GM12878 (cell line): ENCODE results near the gene SNRPN. TPM values are rescaled to one million over a fixed set of nuclear protein-coding genes. Genes with fewer than 3 reads are reported as not detected.
"Not testable (repeated sequence)": the region's sequence is repeated elsewhere in the genome, so short reads cannot be mapped to it uniquely, and the experiment has no call there.

ENCODE experiments used
- ATAC-seq: fragments of 200-7000 bp; cut with Tn5 transposase; 3 replicates; pipeline ENCODE4 v1.9.1; 2020; ENCODE audit warnings: mild to moderate bottlenecking, moderate library complexity
- BruUV-seq: library from RNA; stranded (reverse); fragments of 400-500 nt; replicated peaks from 2 replicates; lab custom pipeline; 2021; lab: Mats Ljungman, UMichigan
- CTCF ChIA-PET: fragments of 300-600 bp; sonication (Branson Sonifier 250); formaldehyde crosslinking; extraction: SDS; loops from one replicate; lab custom pipeline; 2021; ENCODE audit warnings: inconsistent platforms; lab: Yijun Ruan, JAX
- POLR2A ChIA-PET: fragments of 350-600 bp; formaldehyde crosslinking; extraction: SDS; loops from one replicate; lab custom pipeline; 2021; ENCODE audit warnings: inconsistent platforms; lab: Charles Lee
- RAD21 ChIA-PET: fragments of 300-600 bp; sonication (Branson Sonifier 250); formaldehyde crosslinking; loops from one replicate; lab custom pipeline; 2023; ENCODE audit warnings: antibody characterized with exemption; ENCODE audit not compliant: unreplicated experiment; lab: Charles Lee
- SMC1A ChIA-PET: fragments of 300-600 bp; sonication (Branson Sonifier 250); formaldehyde crosslinking; loops from one replicate; lab custom pipeline; 2023; ENCODE audit not compliant: unreplicated experiment, uncharacterized antibody; lab: Charles Lee
- DNase-seq: peaks from one replicate; pipeline ENCODE4 v3.0.0-alpha.2; 2011; ENCODE audit warnings: low read depth, low spot score
- FAIRE-seq: peaks from 3 replicates; lab custom pipeline; 2011; peaks lifted over from hg19 to GRCh38; lab: Jason Lieb, UNC
- H2AFZ ChIP-seq: 2 replicates; pipeline ENCODE4 v1.6.0; 2011; ENCODE audit warnings: low read depth, low read length, control low read depth; ENCODE audit not compliant: control insufficient read depth
- H3K27ac ChIP-seq: 2 replicates; pipeline ENCODE4 v1.5.1; 2011; ENCODE audit warnings: control low read depth; ENCODE audit not compliant: control insufficient read depth, insufficient read depth
- H3K27me3 ChIP-seq, 2 experiments: replicated peaks in 1 of 2; 2 replicates each; pipeline versions ENCODE4 v1.6.0 to v1.6.1; 2011; ENCODE audit warnings: low read length in 1 of 2; ENCODE audit not compliant: control insufficient read depth in 2 of 2, insufficient read depth in 2 of 2
- H3K36me3 ChIP-seq, 2 experiments: 2 replicates each; pipeline ENCODE4 v1.5.1; 2011; ENCODE audit warnings: low read length in 1 of 2; ENCODE audit not compliant: control insufficient read depth in 2 of 2, insufficient read depth in 2 of 2
- H3K4me1 ChIP-seq: 2 replicates; pipeline ENCODE4 v1.6.1; 2011; ENCODE audit warnings: mild to moderate bottlenecking, low read length, moderate library complexity, mixed read lengths; ENCODE audit not compliant: control insufficient read depth, insufficient read depth
- H3K4me2 ChIP-seq: 2 replicates; pipeline ENCODE4 v1.6.0; 2011; ENCODE audit warnings: control low read depth; ENCODE audit not compliant: control insufficient read depth, insufficient read depth
- H3K4me3 ChIP-seq: fragments of 200-600 bp; sonication (generic); 2 replicates; pipeline ENCODE4 v1.5.1; 2016
- H3K79me2 ChIP-seq: 2 replicates; pipeline ENCODE4 v1.6.0; 2011; ENCODE audit warnings: low read length; ENCODE audit not compliant: control insufficient read depth, insufficient read depth
- H3K9ac ChIP-seq: 2 replicates; pipeline ENCODE4 v1.8.0; 2011; ENCODE audit warnings: low read length, control low read depth, mixed read lengths; ENCODE audit not compliant: control insufficient read depth, insufficient read depth
- H3K9me3 ChIP-seq: replicated peaks from 3 replicates; pipeline ENCODE4 v1.5.1; 2011; ENCODE audit warnings: mild to moderate bottlenecking, low read length; ENCODE audit not compliant: control insufficient read depth, insufficient read depth
- H4K20me1 ChIP-seq: 2 replicates; pipeline ENCODE4 v1.6.0; 2011; ENCODE audit not compliant: control insufficient read depth, insufficient read depth
- BRCA1 ChIP-seq: IDR thresholded peaks from 2 replicates; pipeline ENCODE4 v1.6.1; 2011; ENCODE audit warnings: low read depth, low read length, improper control_type of control experiment
- EGR1 ChIP-seq, 2 experiments: IDR thresholded peaks; 1 replicate in 1 of 2; 2 replicates in 1 of 2; pipeline ENCODE4 v1.6.1; 2011 to 2012; ENCODE audit warnings: low read depth in 2 of 2, low read length in 2 of 2, borderline replicate concordance in 1 of 2, mild to moderate bottlenecking in 1 of 2, moderate library complexity in 1 of 2
- ETV6 ChIP-seq, 2 experiments: fragments of 450-650 bp in 1 of 2; IDR thresholded peaks in 1 of 2; conservative IDR thresholded peaks in 1 of 2; 2 replicates each; pipeline ENCODE4 v1.6.1; 2014; ENCODE audit warnings: antibody characterized with exemption in 1 of 2, borderline replicate concordance in 1 of 2, low read depth in 1 of 2, mild to moderate bottlenecking in 1 of 2, moderate library complexity in 1 of 2
- NFYB ChIP-seq: IDR thresholded peaks from 2 replicates; pipeline ENCODE4 v1.6.1; 2011; ENCODE audit warnings: low read depth, mild to moderate bottlenecking, low read length, improper control_type of control experiment, moderate library complexity; ENCODE audit not compliant: insufficient read depth
- TARDBP ChIP-seq: IDR thresholded peaks from 2 replicates; pipeline ENCODE4 v1.6.1; 2016; ENCODE audit warnings: borderline replicate concordance
- whole genome bisulfite sequencing: methylation state at CpG from one replicate; pipeline ENCODE4 v1.1.6; 2016; ENCODE audit warnings: low lambda C conversion rate; ENCODE audit not compliant: insufficient replicate concordance, insufficient coverage; ENCODE audit errors: missing lambda C conversion rate; 5-methylcytosine and 5-hydroxymethylcytosine counted together
- in situ Hi-C: fragments of 300-500 bp; cut with MboI; formaldehyde crosslinking; loops from 9 replicates; pipeline ENCODE4 v1.14.3; 2018; ENCODE audit warnings: mixed read lengths
- intact Hi-C: fragments of 100-400 bp; cut with micrococcal nuclease; formaldehyde crosslinking; loops from one replicate; pipeline ENCODE4 v1.14.2; 2022; ENCODE audit not compliant: unreplicated experiment
- polyA plus RNA-seq, 11 experiments: library from polyadenylated mRNA; depleted of rRNA in 4 of 11; unstranded in 6 of 11; stranded (reverse) in 5 of 11; fragments of >200 nt; fragmentation: Nextera tagmentation in 4 of 11; fragmentation: Illumina TruSeq in 1 of 11; extraction: Ambion mirVana in 4 of 11; extraction: Trizol in 1 of 11; gene quantifications; 1 replicate in 1 of 11; 2 replicates in 10 of 11; pipeline versions ENCODE4 v1.2.1 to v1.2.3, GENCODE V29; 2011 to 2016; ENCODE audit warnings: inconsistent platforms in 2 of 11, missing spikeins in 2 of 11, low read depth in 1 of 11
- total RNA-seq, 4 experiments: library from RNA; depleted of rRNA in 3 of 4; stranded (reverse); fragments of >200 nt in 3 of 4; fragmentation: Illumina TruSeq in 1 of 4; extraction: Trizol in 1 of 4; gene quantifications; 2 replicates each; pipeline versions ENCODE4 v1.2.1 to v1.2.3, GENCODE V29; 2013 to 2021

The SNRPN gene
- total and polyA plus RNA-seq, 10 of the 15 experiments (the other 5 are each of a cell fraction or from before 2014, with no cell fraction given): 9.1 to 103 (median 45.5) TPM

GRCh38 chr15:24917431-24917830 lies 37.4 kb upstream of the SNRPN start:
- no peaks in the 10 kb centered on the region; the same call in 2 of the 3 replicates for H3K9me3 ChIP-seq
- intact Hi-C loops: no loop called here
- H3K4me1 ChIP-seq: no peaks in the 10 kb centered on the region
- RAD21 ChIA-PET: no interaction called here
- H3K27ac ChIP-seq: no peak overlapping the region
- no TSS peak for BruUV-seq
- CTCF ChIA-PET: no interaction called here
- no peaks in the 10 kb centered on the region for H4K20me1 ChIP-seq
- POLR2A ChIA-PET: no interaction called here
- TF ChIP-seq BRCA1: no peak
- no peak for TF ChIP-seq NFYB
- no peak for TF ChIP-seq EGR1 (IDR thresholded peaks at IDR 0.05; ENCODE audit: borderline replicate concordance in 1 of 2, low read depth in 2 of 2, low read length in 2 of 2)
- no peak for TF ChIP-seq TARDBP
- SMC1A ChIA-PET: no interaction called here
- FAIRE-seq: no peak
- H3K79me2 ChIP-seq: no peaks in the 10 kb centered on the region
- no peak for DNase-seq
- 65% methylated on average over 14 of the region's 14 CpGs for WGBS
- no peak overlapping the region for H3K4me3 ChIP-seq
- no peak overlapping the region for H3K4me2 ChIP-seq
- in situ Hi-C loops: no loop called here
- H2AFZ ChIP-seq: no peak overlapping the region
- H3K9ac ChIP-seq: no peak overlapping the region
- no peaks in the 10 kb centered on the region for H3K36me3 ChIP-seq
- no peaks in the 10 kb centered on the region for H3K27me3 ChIP-seq
- no peak for ATAC-seq

- ChIA-PET RAD21 (no interaction called here), POLR2A (no interaction called here), CTCF (no interaction called here), SMC1A (no interaction called here)
- H3K79me2 ChIP-seq: no peaks in the 10 kb centered on the region
- no peak overlapping the region for H3K27ac ChIP-seq
- no TSS peak for BruUV-seq
- H2AFZ ChIP-seq: no peak overlapping the region
- H3K9ac ChIP-seq: no peak overlapping the region
- no peak for TF ChIP-seq ETV6 (conservative IDR thresholded peaks at IDR 0.05 in 1 of 2, IDR thresholded peaks at IDR 0.05 in 1 of 2; ENCODE audit: borderline replicate concordance in 1 of 2, low read depth in 1 of 2)
- 84% methylated on average over 2 of the region's 2 CpGs for WGBS
- DNase-seq (no peak), ATAC-seq (no peak), FAIRE-seq (no peak)
- no peaks in the 10 kb centered on the region for H3K4me1 ChIP-seq
- in situ Hi-C loops: no loop called here
- H4K20me1 ChIP-seq: no peaks in the 10 kb centered on the region
- H3K36me3 ChIP-seq: no peaks in the 10 kb centered on the region
- H3K9me3 ChIP-seq: no peaks in the 10 kb centered on the region; the same call in 2 of the 3 replicates
- no peak overlapping the region for H3K4me3 ChIP-seq
- intact Hi-C loops: no loop called here
- H3K27me3 ChIP-seq: no peaks in the 10 kb centered on the region
- no peak overlapping the region for H3K4me2 ChIP-seq
These were observed 35.3 kb upstream of the SNRPN start for GRCh38 chr15:24919446-24919845.

- H3K79me2 ChIP-seq, in situ Hi-C loops, FAIRE-seq, intact Hi-C loops, RAD21 ChIA-PET, H4K20me1 ChIP-seq, H3K9me3 ChIP-seq, BruUV-seq, H3K4me1 ChIP-seq, DNase-seq, POLR2A ChIA-PET, H2AFZ ChIP-seq, H3K4me2 ChIP-seq, SMC1A ChIA-PET, H3K4me3 ChIP-seq, H3K27me3 ChIP-seq, H3K9ac ChIP-seq, H3K27ac ChIP-seq, ATAC-seq, H3K36me3 ChIP-seq: not testable (repeated sequence)
- WGBS: 61% methylated on average over 6 of the region's 6 CpGs
- CTCF ChIA-PET: interaction anchor here (0.6 kb wide), 1 partner anchor 250 kb away, joined by 3 read pairs; no protein-coding TSS in a partner anchor
These were observed 32.0 kb upstream of the SNRPN start for GRCh38 chr15:24922781-24923180.
